KG1 (cell line): ENCODE data around the gene LMAN2L.
A peak's percentile ranks its signal among the peaks of the same experiment; 100 is the strongest.

Experiments used
- DNase-seq: peaks from one replicate; lab custom pipeline; 2025; lab: John Stamatoyannopoulos, UW

Gene LMAN2L

GRCh38 chr2:96760036-96760985 is 20.4 kb upstream of the LMAN2L start, which contains the start of gene CNNM4:
Gene CNNM4, plus strand, starts transcription at chr2:96760902. Its CDS starts 98 bp downstream, at chr2:96761000.
- DNase-seq = peak; percentile 57

DNA sequence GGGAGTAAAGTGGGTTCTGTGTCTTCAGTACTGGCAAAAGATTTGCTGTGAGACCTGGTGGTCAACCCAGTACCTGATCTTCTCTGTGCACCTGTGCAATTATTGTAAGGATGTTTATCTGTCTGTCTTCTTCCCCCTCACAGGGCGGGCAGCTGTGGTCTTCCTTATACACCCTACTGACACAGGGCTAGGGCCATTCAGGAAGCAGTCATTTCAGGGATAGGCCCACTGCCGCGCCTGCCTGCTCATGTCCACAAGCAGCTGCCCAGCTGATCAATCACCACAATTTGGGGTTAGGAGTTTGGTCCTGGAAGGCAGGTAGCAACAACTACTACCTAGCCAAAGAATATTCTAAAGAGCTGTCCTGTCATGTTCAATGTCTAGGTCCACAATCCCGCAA is 19.7 kb upstream of the LMAN2L start:
- no peak for DNase-seq

GRCh38 chr2:96758987-96759386 is 19.1 kb upstream of the LMAN2L start:
- DNase-seq = no peak

- DNase-seq = no peak
These were observed 17.6 kb upstream of the LMAN2L start for GRCh38 chr2:96757477-96757860.

DNA sequence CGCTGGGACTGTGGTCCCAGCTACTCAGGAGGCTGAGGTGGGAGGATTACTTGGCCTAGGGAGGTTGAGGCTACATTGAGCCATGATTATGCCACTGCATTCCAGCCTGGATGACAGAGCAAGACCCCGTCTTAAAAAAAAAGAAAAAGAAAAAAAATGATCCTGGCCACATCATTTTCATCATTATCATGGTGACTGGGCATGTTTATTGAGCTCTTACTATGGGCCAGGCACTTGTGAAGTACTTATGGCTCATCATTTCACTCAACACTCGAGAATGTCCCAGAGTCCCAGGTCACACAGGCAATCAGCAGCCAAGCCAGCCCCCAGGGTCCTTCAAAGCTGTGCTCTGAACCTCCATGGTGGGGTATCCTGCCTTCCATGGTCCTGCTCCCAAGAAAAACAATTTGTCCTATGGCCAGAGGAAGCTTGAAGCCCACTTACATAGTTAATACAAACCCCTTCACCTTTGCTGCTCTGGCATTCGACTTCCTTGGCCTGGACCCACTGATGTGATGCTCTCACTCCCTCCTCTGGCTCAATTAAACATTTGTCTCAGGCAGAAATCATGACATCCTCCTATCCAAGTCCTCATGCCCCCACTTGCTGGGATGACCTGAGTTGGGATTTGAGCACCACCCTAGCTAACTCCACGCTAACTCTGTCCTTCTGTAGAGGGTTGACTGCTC is 17.1 kb upstream of the LMAN2L start:
- no peak for DNase-seq

DNA sequence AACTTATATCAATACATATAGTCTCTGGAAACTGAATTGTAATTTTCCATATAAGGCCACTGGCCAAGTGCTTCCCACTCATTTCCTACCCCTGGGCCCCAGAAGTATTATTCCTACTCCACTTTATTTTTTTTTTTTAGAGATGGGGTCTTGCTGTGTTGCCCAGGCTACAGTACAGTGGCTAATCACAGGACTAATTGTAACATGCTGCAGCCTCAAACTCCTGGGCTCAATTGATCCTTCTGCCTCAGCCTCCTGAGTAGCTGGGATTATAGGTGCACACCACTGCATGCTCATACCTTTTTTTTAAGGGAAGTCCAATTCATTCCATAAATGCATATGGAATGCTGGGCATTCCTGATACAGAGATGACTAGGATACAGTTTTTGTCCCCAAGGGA is 14.5 kb upstream of the LMAN2L start:
- no peak for DNase-seq

DNA sequence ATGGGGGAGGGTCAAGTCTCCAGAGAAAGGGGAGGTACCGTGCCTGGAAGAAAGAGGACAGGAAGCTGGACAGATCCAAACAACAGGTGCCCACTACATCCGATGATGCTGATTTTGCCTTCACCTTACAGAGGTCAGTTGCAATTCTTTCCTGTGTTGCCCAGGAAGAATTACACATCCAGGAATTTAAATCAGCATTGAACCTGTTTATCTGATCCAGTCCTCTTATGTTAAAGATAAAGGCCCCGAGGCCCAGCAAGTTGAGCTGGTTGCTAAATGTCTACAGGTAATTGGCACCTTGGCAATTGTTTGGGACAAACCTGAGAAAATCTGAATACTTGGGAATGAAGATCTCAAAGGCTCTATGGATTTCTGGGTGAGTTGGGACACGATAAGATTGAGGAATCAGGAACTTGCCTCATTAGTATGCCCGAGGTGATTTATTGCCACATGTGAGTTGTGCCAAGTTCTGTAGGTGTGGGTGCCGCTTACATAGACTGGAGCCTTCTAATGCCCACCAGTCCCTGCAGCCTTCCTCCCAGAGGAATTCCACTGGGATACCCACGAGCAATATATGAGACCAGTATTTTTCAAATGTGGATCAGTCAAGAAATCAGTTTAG is 13.9 kb upstream of the LMAN2L start:
- no peak for DNase-seq

- no peak for DNase-seq
These were observed 11.9 kb upstream of the LMAN2L start for GRCh38 chr2:96751800-96752199.

- DNase-seq = no peak
These were observed 7.3 kb upstream of the LMAN2L start for GRCh38 chr2:96747061-96747617.

DNA sequence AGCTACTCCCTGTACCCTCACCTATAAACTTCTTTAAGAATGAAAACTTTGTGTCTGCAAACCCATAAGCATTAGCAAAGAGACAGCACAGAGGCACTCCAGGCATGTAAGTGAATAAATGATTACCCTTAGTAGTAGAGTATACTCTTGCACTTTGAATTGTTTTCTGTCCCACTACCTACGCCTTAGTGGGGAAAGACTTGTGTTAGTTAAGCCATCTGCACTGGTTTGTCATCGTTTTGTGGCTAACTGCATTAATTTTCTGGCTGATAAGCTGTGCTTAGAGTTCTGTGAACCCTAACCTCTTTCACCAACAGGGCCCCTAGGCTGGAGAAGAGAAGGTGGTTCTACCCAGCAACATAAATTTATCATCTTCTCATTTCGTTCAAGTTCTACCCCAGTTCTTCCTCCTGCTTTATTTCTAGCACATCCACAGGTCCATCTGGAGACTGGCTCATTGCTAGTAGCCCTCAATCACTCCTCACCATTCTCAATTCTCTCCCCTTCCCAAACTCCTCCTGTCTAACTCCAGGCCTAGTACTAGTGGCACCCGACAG is 710 bp downstream of the LMAN2L start:
- no peak for DNase-seq

GRCh38 chr2:96737831-96738230 is 2.0 kb downstream of the LMAN2L start:
- DNase-seq = no peak

DNA sequence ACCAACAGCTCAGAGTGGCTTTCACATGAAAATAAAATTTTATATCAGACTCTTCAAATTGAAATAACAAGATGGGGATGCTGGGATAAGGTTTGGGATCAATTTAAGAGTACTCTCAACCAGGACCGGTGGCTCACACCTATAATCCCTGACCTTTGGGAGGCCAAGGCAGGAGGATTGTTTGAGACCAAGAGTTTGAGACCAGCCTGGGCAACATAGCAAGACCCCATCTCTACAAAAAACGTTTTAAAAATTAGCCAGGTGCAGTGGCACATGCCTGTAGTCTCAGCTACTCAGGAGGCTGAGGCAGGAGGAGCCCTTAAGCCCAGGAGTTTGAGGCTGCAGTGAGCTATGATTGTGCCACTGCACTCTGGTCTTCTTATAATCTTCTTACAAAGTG is 2.6 kb downstream of the LMAN2L start:
- no peak for DNase-seq

DNA sequence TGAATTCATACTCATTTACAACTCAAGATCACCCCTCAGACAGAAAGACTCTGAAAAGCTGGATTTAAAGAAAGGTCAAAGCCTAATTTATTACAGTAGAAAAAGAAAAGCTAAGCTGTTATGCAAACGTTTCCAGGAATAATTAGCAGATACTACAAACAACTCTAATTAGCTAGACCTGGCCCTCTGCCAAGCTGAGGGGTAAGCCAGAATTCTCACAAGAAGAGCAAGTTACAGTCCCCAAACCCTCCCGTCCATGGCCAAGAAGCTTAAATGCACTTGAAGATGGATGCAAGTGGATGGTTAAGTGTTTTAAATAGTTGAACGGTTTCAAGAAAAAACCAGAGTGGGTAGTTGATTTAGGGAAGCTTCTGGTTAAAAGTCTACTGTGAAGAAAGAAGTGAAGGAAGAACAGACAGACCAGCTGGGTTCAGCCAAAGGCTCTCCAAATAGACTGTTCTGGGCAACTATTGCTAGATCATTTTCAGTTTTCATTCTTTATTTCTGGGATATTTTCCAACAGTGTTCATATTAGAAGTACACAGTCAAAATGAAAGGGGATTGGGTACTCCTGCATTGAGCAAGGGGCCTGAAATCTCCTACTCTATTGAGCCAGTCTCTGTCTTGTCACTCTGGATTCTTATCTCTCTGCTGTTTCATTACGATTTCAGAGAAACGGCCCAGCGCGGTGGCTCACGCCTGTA is 4.8 kb downstream of the LMAN2L start:
- no peak for DNase-seq

- no peak for DNase-seq
These were observed 5.9 kb downstream of the LMAN2L start for GRCh38 chr2:96733931-96734330.

DNA sequence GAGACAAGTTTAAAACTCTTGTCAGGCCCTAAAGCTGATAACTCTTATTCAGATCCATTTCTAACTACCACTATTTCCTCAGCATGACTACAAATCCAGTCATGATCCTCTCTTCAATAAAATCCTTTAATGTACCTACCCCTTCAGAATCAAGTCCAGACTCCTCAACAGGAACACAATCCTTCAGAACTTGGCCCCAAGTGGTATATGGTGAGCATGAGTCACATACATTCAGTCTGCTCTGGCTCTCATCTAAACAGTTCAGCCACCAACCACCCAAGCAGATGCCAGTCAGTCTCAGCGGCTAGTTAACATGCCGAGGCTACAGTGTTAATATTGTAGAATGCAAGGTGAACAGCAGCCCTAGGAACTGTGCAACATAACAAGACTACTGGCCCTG is 9.7 kb downstream of the LMAN2L start:
- DNase-seq = no peak

DNA sequence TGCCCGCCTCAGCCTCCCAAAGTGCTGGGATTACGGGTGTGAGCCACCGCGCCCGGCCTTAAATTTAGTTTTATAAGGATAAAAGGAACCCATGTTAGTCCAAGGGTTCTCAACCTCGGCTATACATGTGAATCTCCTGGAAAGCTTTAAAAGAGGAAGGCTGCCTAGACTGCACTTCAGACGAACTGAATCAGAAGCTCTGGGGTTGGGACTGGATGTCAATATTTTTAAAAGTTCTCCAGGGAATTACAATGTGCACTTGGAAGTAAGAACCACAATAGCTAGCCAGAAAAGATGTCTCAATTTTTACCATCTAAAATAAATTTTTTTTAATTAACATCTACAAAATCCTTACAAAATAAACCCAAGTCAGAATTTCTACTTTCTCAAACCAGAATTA is 10.1 kb downstream of the LMAN2L start:
- no peak for DNase-seq

DNA sequence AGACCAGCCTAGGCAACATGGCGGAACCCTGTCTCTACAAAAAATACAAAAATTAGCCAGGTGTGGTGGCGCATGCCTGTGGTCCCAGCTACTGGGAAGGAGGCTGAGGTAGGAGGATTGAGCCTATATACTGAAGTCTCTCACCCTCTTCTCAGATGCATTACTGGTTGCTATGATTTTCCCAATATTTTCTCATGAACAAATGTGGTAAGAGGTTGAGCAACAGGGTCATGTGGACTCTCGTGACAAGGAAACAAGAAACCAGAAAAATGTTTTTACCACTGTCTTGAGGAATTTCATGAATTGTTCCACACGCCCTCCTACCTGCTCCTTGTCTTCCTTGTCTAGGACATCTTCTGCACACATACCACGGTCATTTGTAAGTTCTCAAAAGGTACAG is 12.4 kb downstream of the LMAN2L start:
- no peak for DNase-seq

DNA sequence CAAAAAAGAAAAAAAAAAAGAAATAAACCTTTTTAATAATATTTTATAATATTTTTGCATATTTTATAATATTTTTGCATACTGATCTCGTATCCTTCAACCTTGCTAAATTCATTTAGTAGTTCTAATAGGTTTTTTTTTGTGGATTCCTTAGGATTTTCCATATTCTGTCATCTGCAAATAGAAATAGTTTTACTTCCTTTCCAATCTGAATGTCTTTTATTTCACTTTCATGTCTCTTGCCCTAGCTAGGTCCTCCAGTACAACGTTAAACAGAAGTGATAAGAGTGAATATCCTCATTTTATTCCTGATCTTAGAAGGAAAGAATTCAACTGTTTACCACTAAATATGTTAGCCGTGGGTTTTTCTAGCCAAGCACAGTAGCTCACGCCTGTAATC is 13.7 kb downstream of the LMAN2L start:
- no peak for DNase-seq

GRCh38 chr2:96716388-96716787 is 23.5 kb downstream of the LMAN2L start:
- DNase-seq = no peak

- DNase-seq = no peak
These were observed 24.2 kb downstream of the LMAN2L start for GRCh38 chr2:96715658-96716057.

DNA sequence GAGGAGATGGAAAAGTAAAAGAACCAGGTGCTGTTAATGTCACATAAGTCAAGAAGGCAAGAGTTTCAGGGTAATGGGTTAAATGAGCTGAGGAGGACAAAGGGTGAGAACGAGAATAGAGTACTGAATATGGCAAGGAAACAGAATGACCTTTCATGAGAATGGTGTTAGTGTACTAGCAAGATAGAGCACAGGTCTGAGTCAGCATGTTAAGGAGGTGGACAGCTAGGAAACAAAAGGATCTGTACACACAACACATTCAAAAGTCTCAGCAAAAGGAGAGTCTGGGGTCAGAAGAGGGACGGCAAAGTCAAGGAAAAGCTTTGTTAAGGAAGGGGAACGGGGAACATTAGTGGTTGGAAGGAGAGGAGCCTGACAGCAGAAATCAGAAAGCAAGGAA is 28.9 kb downstream of the LMAN2L start:
- no peak for DNase-seq
